HG03342 (cell line): ENCODE results near the gene EIF4H.
"Not testable (repeated sequence)": the region's sequence is repeated elsewhere in the genome, so short reads cannot be mapped to it uniquely, and the experiment has no call there.

ENCODE experiments used
- ATAC-seq: cut with Tn5 transposase; IDR thresholded peaks from one replicate; pipeline ENCODE4 v1.9.1; 2021; ENCODE audit warnings: mild to moderate bottlenecking, moderate library complexity; ENCODE audit not compliant: unreplicated experiment

Gene EIF4H

GRCh38 chr7:74174606-74175082 is 488 bp downstream of the EIF4H start:
- peak; percentile 36 for ATAC-seq

GRCh38 chr7:74175340-74175739 is 1.2 kb downstream of the EIF4H start:
- no peak for ATAC-seq

GRCh38 chr7:74176555-74176954 is 2.4 kb downstream of the EIF4H start:
- ATAC-seq = no peak

GRCh38 chr7:74178632-74179031 is 4.5 kb downstream of the EIF4H start:
- ATAC-seq = no peak

GRCh38 chr7:74179935-74180604 is 5.9 kb downstream of the EIF4H start:
- no peak for ATAC-seq

GRCh38 chr7:74180866-74181265 is 6.7 kb downstream of the EIF4H start:
- ATAC-seq = no peak

GRCh38 chr7:74181821-74182220 is 7.7 kb downstream of the EIF4H start:
- no peak for ATAC-seq

GRCh38 chr7:74182453-74183090 is 8.4 kb downstream of the EIF4H start:
- no peak for ATAC-seq

- no peak for ATAC-seq
These were observed 9.0 kb downstream of the EIF4H start for GRCh38 chr7:74183142-74183541.

GRCh38 chr7:74183653-74184450 is 9.7 kb downstream of the EIF4H start:
- no peak for ATAC-seq

- no peak for ATAC-seq
These were observed 10.9 kb downstream of the EIF4H start for GRCh38 chr7:74185016-74185415.

- ATAC-seq = no peak
These were observed 11.5 kb downstream of the EIF4H start for GRCh38 chr7:74185636-74186035.

GRCh38 chr7:74187915-74188675 is 13.9 kb downstream of the EIF4H start:
- ATAC-seq = no peak

- ATAC-seq = no peak
These were observed 16.1 kb downstream of the EIF4H start for GRCh38 chr7:74190259-74190658.

GRCh38 chr7:74191231-74191630 is 17.1 kb downstream of the EIF4H start:
- no peak for ATAC-seq

- ATAC-seq = no peak
These were observed 18.9 kb downstream of the EIF4H start for GRCh38 chr7:74193054-74193453.

GRCh38 chr7:74193913-74194312 is 19.8 kb downstream of the EIF4H start:
- no peak for ATAC-seq

GRCh38 chr7:74194686-74195085 is 20.5 kb downstream of the EIF4H start:
- no peak for ATAC-seq

- not testable (repeated sequence) for ATAC-seq
These were observed 21.1 kb downstream of the EIF4H start for GRCh38 chr7:74195139-74195860.

GRCh38 chr7:74195968-74196654 is 22.0 kb downstream of the EIF4H start:
- not testable (repeated sequence) for ATAC-seq
